K562 (cell line): ENCODE measurements around the gene ILF3.

Experiments
- BRD9 ChIP-seq: fragments of 450-650 bp; IDR thresholded peaks from 2 replicates; pipeline ENCODE4 v1.6.1; 2018; ENCODE audit warnings: low read depth; ENCODE audit not compliant: partially characterized antibody
- CTCF ChIP-seq, 3 experiments: IDR thresholded peaks in 2 of 3; conservative IDR thresholded peaks in 1 of 3; 2 replicates each; pipeline ENCODE4 v1.5.1; 2011 to 2012; ENCODE audit warnings: low read length in 3 of 3, mild to moderate bottlenecking in 3 of 3, control low read depth in 2 of 3, improper control_type of control experiment in 1 of 3, inconsistent platforms in 1 of 3, low read depth in 1 of 3, mixed read lengths in 1 of 3, moderate library complexity in 1 of 3; ENCODE audit not compliant: insufficient read depth in 2 of 3
- ETV5 ChIP-seq: sonication (generic); formaldehyde crosslinking; IDR thresholded peaks from 2 replicates; pipeline ENCODE4 v1.4.0; 2020; ENCODE audit warnings: low read depth, mild to moderate bottlenecking, missing genetic modification reagents
- ZFPM2 ChIP-seq: fragments of 250-450 bp; sonication (Bioruptor Pico); IDR thresholded peaks from 2 replicates; pipeline ENCODE4 v1.5.1; 2022; ENCODE audit warnings: mild to moderate bottlenecking
- ZNF274 ChIP-seq: IDR thresholded peaks from 2 replicates; pipeline ENCODE4 v1.6.1; 2011; ENCODE audit warnings: low read depth, mild to moderate bottlenecking, low read length, moderate library complexity, borderline replicate concordance

DNA sequence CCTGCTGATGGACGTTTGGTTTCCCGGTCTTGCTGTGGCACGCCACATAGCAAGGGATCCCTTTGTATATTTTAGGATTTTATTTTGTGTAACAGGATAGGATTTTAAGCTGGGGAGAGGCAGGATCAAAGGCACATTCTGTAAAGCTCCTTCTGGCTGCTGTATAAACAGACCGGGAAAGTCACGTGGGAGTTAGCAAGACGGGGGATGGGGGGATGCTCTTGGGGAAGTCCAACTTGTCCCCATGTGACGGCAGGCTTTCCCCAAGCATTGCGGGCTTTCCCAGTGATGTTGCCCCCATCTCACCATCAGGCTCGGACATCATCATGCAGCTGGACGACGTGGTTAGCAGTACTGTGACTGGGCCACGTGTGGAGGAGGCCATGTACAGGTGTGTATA lies 52.8 kb downstream of the ILF3 start:
- TF ChIP-seq BRD9, result no peak
- TF ChIP-seq ZNF274, result no peak
- no peak for TF ChIP-seq ZFPM2
- no peak for TF ChIP-seq CTCF (IDR thresholded peaks at IDR 0.05 in 2 of 3, conservative IDR thresholded peaks at IDR 0.05 in 1 of 3; ENCODE audit: insufficient read depth in 2 of 3, low read depth in 1 of 3, low read length in 3 of 3)
- TF ChIP-seq ETV5 (CRISPR knock-in tag), result no peak
